Mesenteric fat pad (tissue), 1 donor: ENCODE measurements around the gene WNT11. TPM values are rescaled to one million over a fixed set of nuclear protein-coding genes. Genes with fewer than 3 reads are reported as not detected.
"Not testable (repeated sequence)": the region's sequence is repeated elsewhere in the genome, so short reads cannot be mapped to it uniquely, and the experiment has no call there.

ENCODE experiments used
- DNase-seq: peaks from one replicate; pipeline ENCODE4 v3.0.0-alpha.2; 2020; ENCODE audit warnings: low spot score
- total RNA-seq: library from RNA; stranded (reverse); fragmentation: NEBNext Ultra II Directional; extraction: Animal tissue kit (Norgen Biotek cat#: 25700); gene quantifications from one replicate; pipeline ENCODE4 v1.2.1, GENCODE V29; 2021
- donor health status: DM: yes; HTN: yes; CAD: no.

Gene WNT11
- total RNA-seq, 1 donor from 2014 or later, result 34.1 TPM

- no peak for DNase-seq
Observed at GRCh38 chr11:76203131-76203925, 3.0 kb downstream of the WNT11 start.

- DNase-seq, result no peak
Observed at GRCh38 chr11:76201672-76202412, 4.5 kb downstream of the WNT11 start.

GRCh38 chr11:76201056-76201455, 5.2 kb downstream of the WNT11 start:
- DNase-seq, result no peak

GRCh38 chr11:76200006-76200940, 6.0 kb downstream of the WNT11 start:
- DNase-seq, result no peak

GRCh38 chr11:76198691-76199090, 7.6 kb downstream of the WNT11 start:
- not testable (repeated sequence) for DNase-seq

- no peak for DNase-seq
Observed at GRCh38 chr11:76197941-76198640, 8.2 kb downstream of the WNT11 start.

- DNase-seq, result no peak
Observed at GRCh38 chr11:76197332-76197731, 9.0 kb downstream of the WNT11 start.

GRCh38 chr11:76196849-76197248, 9.5 kb downstream of the WNT11 start:
- no peak for DNase-seq

GRCh38 chr11:76194872-76195668, 11.2 kb downstream of the WNT11 start:
- DNase-seq, result no peak

- DNase-seq, result no peak
Observed at GRCh38 chr11:76193219-76193618, 13.1 kb downstream of the WNT11 start.

- no peak for DNase-seq
Observed at GRCh38 chr11:76190376-76190775, 15.9 kb downstream of the WNT11 start.

GRCh38 chr11:76189682-76190081, 16.6 kb downstream of the WNT11 start:
- no peak for DNase-seq

GRCh38 chr11:76188873-76189272, 17.4 kb downstream of the WNT11 start:
- DNase-seq, result no peak

- DNase-seq, result no peak
Observed at GRCh38 chr11:76186776-76187279, 19.5 kb downstream of the WNT11 start.

GRCh38 chr11:76185931-76186401, 20.3 kb downstream of the WNT11 start:
- DNase-seq, result no peak

GRCh38 chr11:76185511-76185910, 20.8 kb downstream of the WNT11 start:
- DNase-seq, result no peak

GRCh38 chr11:76184551-76184993, 21.7 kb downstream of the WNT11 start:
- no peak for DNase-seq

- DNase-seq, result no peak
Observed at GRCh38 chr11:76181371-76181770, 24.9 kb downstream of the WNT11 start.

- DNase-seq, result no peak
Observed at GRCh38 chr11:76179147-76179546, 27.2 kb downstream of the WNT11 start.
